Measurements from ENCODE around the gene ZNF74. TPM values are rescaled to one million over a fixed set of nuclear protein-coding genes. Genes with fewer than 3 reads are reported as not detected.

Gene ZNF74
- total RNA-seq, 4 donors from 2014 or later = 3.0 to 6.9 (median 4.9) TPM

DNA sequence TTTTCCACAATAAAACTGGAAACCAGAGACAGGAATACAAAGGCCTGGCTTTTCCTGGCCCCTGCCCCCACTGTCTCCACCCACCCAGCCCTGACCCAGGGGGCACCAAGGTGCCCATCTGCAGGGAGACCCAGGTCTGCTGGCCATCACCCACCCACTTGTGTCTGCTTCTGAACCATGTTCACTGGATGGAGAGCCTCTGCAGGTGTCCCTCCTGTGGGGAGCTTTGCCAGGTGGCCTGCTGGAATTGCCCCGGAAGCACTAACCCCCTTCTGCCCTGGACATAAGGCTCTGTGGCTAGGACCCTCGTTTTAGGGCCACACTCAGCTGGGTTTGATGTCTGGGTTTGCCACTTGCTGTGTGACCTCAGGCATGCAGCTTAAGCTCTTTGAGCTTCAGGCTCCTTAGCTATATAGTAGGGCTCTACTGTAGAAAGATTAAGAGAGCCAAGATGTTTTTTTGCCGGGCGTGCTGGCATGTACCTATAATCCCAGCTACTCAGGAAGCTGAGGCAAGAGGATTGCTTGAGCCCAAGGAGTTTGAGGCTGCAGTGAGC lies 39.8 kb downstream of the ZNF74 start:
- H3K9me3 ChIP-seq = no peaks in the 10 kb centered on the region
- no peaks in the 10 kb centered on the region for H3K36me3 ChIP-seq
- DNase-seq (no peak), ATAC-seq (no peak)
- in situ Hi-C loops (cut with MboI; ENCODE audit: low sequenced_read_pairs in 4 of 4) (loop anchor here in 1 of 4 donors (25.0 kb wide), 1 partner anchor 254 kb away; no protein-coding TSS in a partner anchor), intact Hi-C loops (cut with DNase I; ENCODE audit: low total_unique reads) (no loop called here)
- H3K4me1 ChIP-seq = peaks cover 0 to 18% of the 10 kb centered on the region in 2 donors
- peaks cover 24 to 37% (median 26%) of the 10 kb centered on the region in 3 donors for H3K27me3 ChIP-seq
- H3K4me3 ChIP-seq = no peak overlapping the region
- H3K27ac ChIP-seq = no peak overlapping the region
- TF ChIP-seq POLR2A (IDR thresholded peaks at IDR 0.05) = no peak
- TF ChIP-seq, protein P1, sequence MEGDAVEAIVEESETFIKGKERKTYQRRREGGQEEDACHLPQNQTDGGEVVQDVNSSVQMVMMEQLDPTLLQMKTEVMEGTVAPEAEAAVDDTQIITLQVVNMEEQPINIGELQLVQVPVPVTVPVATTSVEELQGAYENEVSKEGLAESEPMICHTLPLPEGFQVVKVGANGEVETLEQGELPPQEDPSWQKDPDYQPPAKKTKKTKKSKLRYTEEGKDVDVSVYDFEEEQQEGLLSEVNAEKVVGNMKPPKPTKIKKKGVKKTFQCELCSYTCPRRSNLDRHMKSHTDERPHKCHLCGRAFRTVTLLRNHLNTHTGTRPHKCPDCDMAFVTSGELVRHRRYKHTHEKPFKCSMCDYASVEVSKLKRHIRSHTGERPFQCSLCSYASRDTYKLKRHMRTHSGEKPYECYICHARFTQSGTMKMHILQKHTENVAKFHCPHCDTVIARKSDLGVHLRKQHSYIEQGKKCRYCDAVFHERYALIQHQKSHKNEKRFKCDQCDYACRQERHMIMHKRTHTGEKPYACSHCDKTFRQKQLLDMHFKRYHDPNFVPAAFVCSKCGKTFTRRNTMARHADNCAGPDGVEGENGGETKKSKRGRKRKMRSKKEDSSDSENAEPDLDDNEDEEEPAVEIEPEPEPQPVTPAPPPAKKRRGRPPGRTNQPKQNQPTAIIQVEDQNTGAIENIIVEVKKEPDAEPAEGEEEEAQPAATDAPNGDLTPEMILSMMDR (IDR thresholded peaks at IDR 0.05 in 4 of 5, conservative IDR thresholded peaks at IDR 0.05 in 1 of 5) = no peak

DNA sequence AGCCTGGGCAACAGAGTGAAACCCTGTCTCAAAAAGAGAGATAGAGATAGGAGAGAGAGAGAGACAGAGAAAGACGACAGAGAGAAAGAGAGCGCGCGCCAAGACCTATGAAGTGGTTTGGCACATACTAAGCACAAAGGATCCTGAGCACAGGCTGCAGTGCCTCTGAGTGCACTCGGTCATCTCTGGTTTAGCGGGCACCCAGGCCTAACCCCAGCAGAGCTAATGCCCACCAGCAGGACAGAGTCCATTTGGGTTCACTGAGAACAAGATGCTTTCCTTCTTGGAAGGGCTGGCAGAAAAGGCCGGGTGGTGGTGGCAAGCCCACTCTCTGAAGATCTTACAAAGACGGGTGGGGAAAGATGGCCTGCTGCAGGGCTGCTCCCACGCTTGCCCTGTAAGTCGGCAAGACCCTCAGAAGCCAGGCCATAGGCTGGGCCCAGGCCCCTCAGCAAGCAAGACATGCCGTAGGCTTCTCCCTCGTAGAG lies 40.4 kb downstream of the ZNF74 start:
- Histone ChIP-seq H3K27me3 (peaks cover 24 to 37% (median 26%) of the 10 kb centered on the region in 3 donors), H3K9me3 (no peaks in the 10 kb centered on the region), H3K27ac (no peak overlapping the region), H3K4me1 (peaks cover 0 to 18% of the 10 kb centered on the region in 2 donors), H3K4me3 (no peak overlapping the region), H3K36me3 (no peaks in the 10 kb centered on the region)
- TF ChIP-seq POLR2A (IDR thresholded peaks at IDR 0.05) = no peak
- TF ChIP-seq, protein P1 (IDR thresholded peaks at IDR 0.05 in 4 of 5, conservative IDR thresholded peaks at IDR 0.05 in 1 of 5) = no peak
- no peak for DNase-seq
- intact Hi-C loops (cut with DNase I; ENCODE audit: low total_unique reads) (no loop called here), in situ Hi-C loops (cut with MboI; ENCODE audit: low sequenced_read_pairs in 4 of 4) (loop anchor here in 1 of 4 donors (25.0 kb wide), 1 partner anchor 253 kb away; no protein-coding TSS in a partner anchor)
- no peak for ATAC-seq

DNA sequence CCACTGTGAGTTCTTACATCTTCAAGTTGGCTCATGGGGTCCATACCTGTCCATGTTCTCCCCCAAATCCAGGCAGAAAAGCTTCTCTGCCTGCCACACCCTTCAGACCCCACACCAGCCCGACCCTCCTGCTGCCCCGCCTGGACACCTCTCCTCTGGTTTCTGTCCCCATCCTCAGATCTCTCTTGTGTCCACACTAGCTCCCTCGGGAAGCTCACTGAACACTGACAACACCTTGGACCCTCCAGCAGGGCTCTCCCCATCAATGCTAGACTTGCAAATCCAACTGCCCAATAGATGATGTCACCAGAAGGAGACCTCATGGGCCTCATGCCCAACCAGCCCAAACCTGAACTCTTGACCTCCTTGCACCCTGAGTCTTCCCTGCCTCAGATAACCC lies 40.8 kb downstream of the ZNF74 start:
- ATAC-seq (no peak), DNase-seq (no peak)
- Histone ChIP-seq H3K4me1 (peaks cover 0 to 18% of the 10 kb centered on the region in 2 donors), H3K9me3 (no peaks in the 10 kb centered on the region), H3K4me3 (no peak overlapping the region), H3K27me3 (peaks cover 24 to 37% (median 26%) of the 10 kb centered on the region in 3 donors), H3K27ac (no peak overlapping the region), H3K36me3 (no peaks in the 10 kb centered on the region)
- in situ Hi-C loops (cut with MboI; ENCODE audit: low sequenced_read_pairs in 4 of 4) = loop anchor here in 1 of 4 donors (25.0 kb wide), 1 partner anchor 253 kb away; no protein-coding TSS in a partner anchor
- TF ChIP-seq POLR2A (IDR thresholded peaks at IDR 0.05) = no peak
- TF ChIP-seq, protein P1 (IDR thresholded peaks at IDR 0.05 in 4 of 5, conservative IDR thresholded peaks at IDR 0.05 in 1 of 5) = no peak
- intact Hi-C loops (cut with DNase I; ENCODE audit: low total_unique reads) = no loop called here

DNA sequence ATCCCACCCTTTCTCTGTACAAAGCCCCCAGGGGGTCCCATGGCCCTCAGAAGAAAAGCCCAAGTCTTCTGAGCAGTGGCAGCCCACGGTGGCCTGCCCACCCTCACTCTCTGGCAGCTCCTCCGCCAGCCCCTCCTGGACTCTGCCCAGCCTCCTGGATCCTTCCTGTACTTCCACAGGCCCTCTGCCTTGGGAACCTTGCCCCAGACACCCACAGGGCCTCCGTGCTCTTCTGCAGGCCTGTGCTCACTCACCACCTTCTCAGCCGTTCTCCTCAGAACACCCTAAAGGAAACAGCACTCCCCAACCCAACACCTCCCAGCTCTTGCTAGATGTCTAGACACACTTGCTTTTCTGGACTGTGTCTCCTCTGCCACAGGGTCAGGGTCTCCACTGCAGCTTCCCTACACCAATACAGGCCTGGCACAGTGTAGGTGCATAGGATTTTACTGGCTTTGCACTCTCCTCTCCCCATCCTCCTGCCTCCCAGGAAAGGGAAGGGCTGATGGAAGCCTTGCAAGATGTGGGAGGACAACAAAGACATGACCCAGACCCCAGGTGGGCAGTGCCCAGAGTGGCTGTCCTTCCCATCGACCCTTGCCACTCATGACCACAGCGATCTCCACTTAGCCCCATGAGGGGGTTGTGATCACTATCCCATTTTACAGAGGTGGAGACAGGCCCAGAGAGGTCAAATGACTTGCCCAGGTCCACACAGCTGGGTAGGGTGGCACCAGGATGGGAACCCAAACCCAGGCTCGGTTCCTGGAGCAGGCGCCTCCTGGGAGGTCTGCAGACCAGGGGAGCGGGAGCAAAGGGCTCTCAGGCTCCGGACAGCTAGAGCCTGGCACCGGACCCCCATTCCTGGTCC lies 41.7 kb downstream of the ZNF74 start:
- TF ChIP-seq, protein P1 (IDR thresholded peaks at IDR 0.05 in 4 of 5, conservative IDR thresholded peaks at IDR 0.05 in 1 of 5) = no peak
- no peak for TF ChIP-seq POLR2A (IDR thresholded peaks at IDR 0.05)
- intact Hi-C loops (cut with DNase I; ENCODE audit: low total_unique reads) = no loop called here
- Histone ChIP-seq H3K4me3 (peak overlapping the region; percentile 56 to 64 (median 58)), H3K36me3 (no peaks in the 10 kb centered on the region), H3K4me1 (peaks cover 0 to 18% of the 10 kb centered on the region in 2 donors), H3K9me3 (no peaks in the 10 kb centered on the region), H3K27me3 (peaks cover 21 to 34% (median 24%) of the 10 kb centered on the region in 3 donors), H3K27ac (no peak overlapping the region)
- no peak for ATAC-seq
- in situ Hi-C loops (cut with MboI; ENCODE audit: low sequenced_read_pairs in 4 of 4) = loop anchor here in 1 of 4 donors (25.0 kb wide), 1 partner anchor 252 kb away; no protein-coding TSS in a partner anchor
- no peak for DNase-seq
